H9 (cell line): Measurements from ENCODE around the gene TAOK3. TPM values are rescaled to one million over a fixed set of nuclear protein-coding genes. Genes with fewer than 3 reads are reported as not detected.

ENCODE experiments used
- DNase-seq: peaks from one replicate; pipeline ENCODE4 v3.0.0-alpha.2; 2017
- H2AFZ ChIP-seq: one replicate; pipeline ENCODE4 v1.6.1; 2013; ENCODE audit warnings: mild to moderate bottlenecking, low read length, control low read depth, moderate library complexity
- H2AK5ac ChIP-seq: 2 replicates; pipeline ENCODE4 v1.6.1; 2013; ENCODE audit warnings: low read length, control low read depth, mixed read lengths; ENCODE audit not compliant: insufficient read length
- H2BK120ac ChIP-seq: one replicate; pipeline ENCODE4 v1.6.1; 2013; ENCODE audit warnings: low read depth, mild to moderate bottlenecking, low read length, control low read depth, inconsistent platforms; ENCODE audit not compliant: poor library complexity, severe bottlenecking
- H2BK12ac ChIP-seq: 2 replicates; pipeline ENCODE4 v1.6.1; 2013; ENCODE audit warnings: low read length, control low read depth, mixed read lengths, low read depth; ENCODE audit not compliant: insufficient read length
- H2BK15ac ChIP-seq: 2 replicates; pipeline ENCODE4 v1.6.1; 2013; ENCODE audit warnings: low read depth, low read length, control low read depth
- H2BK20ac ChIP-seq: one replicate; pipeline ENCODE4 v1.6.1; 2013; ENCODE audit warnings: low read depth, mild to moderate bottlenecking, low read length, control low read depth, inconsistent platforms; ENCODE audit not compliant: poor library complexity, severe bottlenecking
- H2BK5ac ChIP-seq: 2 replicates; pipeline ENCODE4 v1.6.1; 2013; ENCODE audit warnings: low read length, control low read depth, mixed read lengths; ENCODE audit not compliant: insufficient read length
- H3K14ac ChIP-seq: 2 replicates; pipeline ENCODE4 v1.6.1; 2013; ENCODE audit warnings: low read length, control low read depth; ENCODE audit not compliant: insufficient read depth
- H3K18ac ChIP-seq: 2 replicates; pipeline ENCODE4 v1.6.1; 2013; ENCODE audit warnings: low read depth, mild to moderate bottlenecking, mixed read lengths, low read length, control low read depth; ENCODE audit not compliant: insufficient read length
- H3K23ac ChIP-seq: 2 replicates; pipeline ENCODE4 v1.6.1; 2013; ENCODE audit warnings: low read length, control low read depth, mixed read lengths, low read depth; ENCODE audit not compliant: insufficient read length
- H3K23me2 ChIP-seq: 2 replicates; pipeline ENCODE4 v1.6.1; 2013; ENCODE audit warnings: low read depth, mild to moderate bottlenecking, mixed read lengths, low read length, control low read depth; ENCODE audit not compliant: insufficient read length, poor library complexity, severe bottlenecking
- H3K27ac ChIP-seq: 2 replicates; pipeline ENCODE4 v1.5.1; 2013; ENCODE audit warnings: low read length, control low read depth, mixed read lengths, low read depth; ENCODE audit not compliant: insufficient read length
- H3K27me3 ChIP-seq: 2 replicates; pipeline ENCODE4 v1.6.1; 2013; ENCODE audit warnings: low read length, control low read depth, inconsistent platforms; ENCODE audit not compliant: insufficient read depth
- H3K4ac ChIP-seq: 2 replicates; pipeline ENCODE4 v1.6.1; 2013; ENCODE audit warnings: low read depth, mild to moderate bottlenecking, control low read depth, inconsistent platforms, low read length, moderate library complexity
- H3K4me1 ChIP-seq: 2 replicates; pipeline ENCODE4 v1.6.1; 2013; ENCODE audit warnings: low read length, control low read depth, inconsistent platforms; ENCODE audit not compliant: insufficient read depth
- H3K4me2 ChIP-seq: 2 replicates; pipeline ENCODE4 v1.6.1; 2013; ENCODE audit warnings: low read length, control low read depth, mixed read lengths; ENCODE audit not compliant: insufficient read length, insufficient read depth
- H3K56ac ChIP-seq: 2 replicates; pipeline ENCODE4 v1.6.1; 2013; ENCODE audit warnings: low read depth, mild to moderate bottlenecking, mixed read lengths, low read length, control low read depth; ENCODE audit not compliant: insufficient read length
- H3K79me1 ChIP-seq: 2 replicates; pipeline ENCODE4 v1.6.1; 2013; ENCODE audit warnings: low read depth, mild to moderate bottlenecking, moderate library complexity, low read length, control low read depth, inconsistent platforms; ENCODE audit not compliant: insufficient read depth, poor library complexity, severe bottlenecking
- H3K79me2 ChIP-seq: 2 replicates; pipeline ENCODE4 v1.6.1; 2013; ENCODE audit warnings: low read length, control low read depth, inconsistent platforms; ENCODE audit not compliant: insufficient read depth
- H3K9ac ChIP-seq: 2 replicates; pipeline ENCODE4 v1.6.1; 2013; ENCODE audit warnings: low read length, control low read depth, mixed read lengths; ENCODE audit not compliant: insufficient read length; ENCODE audit errors: extremely low read depth
- H3K9me3 ChIP-seq: one replicate; pipeline ENCODE4 v1.6.1; 2013; ENCODE audit warnings: low read depth, low read length, inconsistent platforms; ENCODE audit not compliant: control insufficient read depth
- H3T11ph ChIP-seq: one replicate; pipeline ENCODE4 v1.6.1; 2013; ENCODE audit warnings: mild to moderate bottlenecking, low read length, control low read depth, inconsistent platforms
- H4K20me1 ChIP-seq: one replicate; pipeline ENCODE4 v1.6.1; 2013; ENCODE audit not compliant: control insufficient read depth, insufficient read length, insufficient read depth
- H4K5ac ChIP-seq: 2 replicates; pipeline ENCODE4 v1.6.1; 2013; ENCODE audit warnings: low read depth, mild to moderate bottlenecking, mixed read lengths, low read length, control low read depth; ENCODE audit not compliant: insufficient read length
- H4K8ac ChIP-seq: replicated peaks from 2 replicates; pipeline ENCODE4 v1.6.1; 2013; ENCODE audit warnings: low read length, control low read depth, mixed read lengths, low read depth; ENCODE audit not compliant: insufficient read length
- H4K91ac ChIP-seq: 2 replicates; pipeline ENCODE4 v1.6.1; 2013; ENCODE audit warnings: low read depth, mild to moderate bottlenecking, moderate library complexity, mixed read lengths, low read length, control low read depth; ENCODE audit not compliant: insufficient read length
- H3K27ac Mint-ChIP-seq, 3 experiments: 2 replicates in 2 of 3; 3 replicates in 1 of 3; pipeline ENCODE4 v1.8.0; 2020 to 2021; ENCODE audit warnings: mixed read lengths in 3 of 3, mild to moderate bottlenecking in 1 of 3, moderate library complexity in 1 of 3
- H3K27me3 Mint-ChIP-seq: 2 replicates; pipeline ENCODE4 v1.8.0; 2021; ENCODE audit warnings: low read depth, mild to moderate bottlenecking, moderate library complexity, mixed read lengths
- H3K36me3 Mint-ChIP-seq, 3 experiments: 2 replicates in 2 of 3; 3 replicates in 1 of 3; pipeline ENCODE4 v1.8.0; 2020 to 2021; ENCODE audit warnings: low read depth in 3 of 3, mixed read lengths in 3 of 3; ENCODE audit not compliant: insufficient read depth in 1 of 3
- H3K4me1 Mint-ChIP-seq, 2 experiments: 2 replicates each; pipeline ENCODE4 v1.8.0; 2020; ENCODE audit warnings: mixed read lengths in 2 of 2
- H3K4me3 Mint-ChIP-seq, 2 experiments: 2 replicates in 1 of 2; 3 replicates in 1 of 2; pipeline ENCODE4 v1.8.0; 2020 to 2021; ENCODE audit warnings: mild to moderate bottlenecking in 2 of 2, mixed read lengths in 2 of 2, moderate library complexity in 1 of 2
- H3K9me3 Mint-ChIP-seq, 2 experiments: 2 replicates in 1 of 2; 3 replicates in 1 of 2; pipeline ENCODE4 v1.8.0; 2020; ENCODE audit warnings: mild to moderate bottlenecking in 2 of 2, mixed read lengths in 2 of 2, moderate library complexity in 1 of 2
- WGBS: extraction: QIAGEN DNeasy Blood & Tissue Kit; methylation state at CpG from one replicate; pipeline ENCODE4 v1.1.7; 2013; ENCODE audit warnings: missing lambda C conversion rate, low lambda C conversion rate, mixed read lengths; ENCODE audit not compliant: insufficient read length; ENCODE audit errors: extremely low coverage; 5-methylcytosine and 5-hydroxymethylcytosine counted together
- total RNA-seq: library from RNA; stranded (reverse); gene quantifications from 2 replicates; pipeline ENCODE4 v1.2.1, GENCODE V29; 2021
- TF ChIP-seq, protein P1 (sequence below): fragments of 200-600 bp; sonication (generic); conservative IDR thresholded peaks from 3 replicates; pipeline ENCODE4 v1.8.0; 2021; ENCODE audit warnings: antibody characterized with exemption, mild to moderate bottlenecking

TAOK3 gene
- total RNA-seq, 1 experiment from 2014 or later, result 5.2 TPM

DNA sequence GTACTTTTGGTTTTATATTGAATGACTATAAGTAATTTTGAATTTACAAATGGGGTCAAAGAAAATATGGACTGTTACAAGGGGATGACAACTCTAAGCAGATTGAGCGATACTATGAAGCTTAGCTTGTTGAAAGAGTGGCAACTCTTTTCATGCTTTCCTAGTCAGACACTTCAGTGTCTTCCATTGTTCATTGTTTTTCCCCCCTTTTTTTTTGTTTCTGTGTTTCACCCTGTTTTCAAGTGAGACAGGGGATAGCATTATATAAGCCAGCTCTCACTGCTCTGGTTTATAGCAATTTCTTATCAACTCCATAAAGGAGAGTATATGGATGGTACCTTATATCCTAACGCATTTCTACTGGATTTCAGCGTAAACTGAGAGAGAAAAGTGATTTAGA is 212.2 kb downstream of the TAOK3 start:
- DNase-seq, result no peak
- H3K9me3 Mint-ChIP-seq, result no peaks in the 10 kb centered on the region
- H3K79me2 ChIP-seq, result no peaks in the 10 kb centered on the region
- no peak overlapping the region for H4K91ac ChIP-seq
- no CpG with 5 or more reads among the region's 3 CpGs for WGBS
- H3K9me3 ChIP-seq, result no peaks in the 10 kb centered on the region
- H3K4me3 Mint-ChIP-seq, result no peak overlapping the region
- no peak overlapping the region for H3K14ac ChIP-seq
- no peak overlapping the region for H2BK15ac ChIP-seq
- no peaks in the 10 kb centered on the region for H3K79me1 ChIP-seq
- no peaks in the 10 kb centered on the region for H3K36me3 Mint-ChIP-seq
- no peaks in the 10 kb centered on the region for H3K23me2 ChIP-seq
- H3K23ac ChIP-seq, result no peak overlapping the region
- no peak overlapping the region for H3K27ac ChIP-seq
- H3K27me3 ChIP-seq, result no peaks in the 10 kb centered on the region
- no peak overlapping the region for H2AK5ac ChIP-seq
- no peak overlapping the region for H2BK20ac ChIP-seq
- no peak overlapping the region for H2AFZ ChIP-seq
- H2BK12ac ChIP-seq, result no peak overlapping the region
- no peak overlapping the region for H2BK120ac ChIP-seq
- no peak overlapping the region for H3K4ac ChIP-seq
- no peaks in the 10 kb centered on the region for H4K20me1 ChIP-seq
- H3K27ac Mint-ChIP-seq, result no peak overlapping the region
- no peak overlapping the region for H2BK5ac ChIP-seq
- no peak overlapping the region for H3K9ac ChIP-seq
- H3K4me1 ChIP-seq, result no peaks in the 10 kb centered on the region
- no peak overlapping the region for H3K56ac ChIP-seq
- no peak overlapping the region for H4K8ac ChIP-seq
- H3T11ph ChIP-seq, result no peak overlapping the region
- H3K4me1 Mint-ChIP-seq, result peaks cover 4 to 8% of the 10 kb centered on the region in 2 experiments; a peak in 3 of 4 replicates
- no peak overlapping the region for H3K4me2 ChIP-seq
- no peak overlapping the region for H4K5ac ChIP-seq
- TF ChIP-seq, protein P1, sequence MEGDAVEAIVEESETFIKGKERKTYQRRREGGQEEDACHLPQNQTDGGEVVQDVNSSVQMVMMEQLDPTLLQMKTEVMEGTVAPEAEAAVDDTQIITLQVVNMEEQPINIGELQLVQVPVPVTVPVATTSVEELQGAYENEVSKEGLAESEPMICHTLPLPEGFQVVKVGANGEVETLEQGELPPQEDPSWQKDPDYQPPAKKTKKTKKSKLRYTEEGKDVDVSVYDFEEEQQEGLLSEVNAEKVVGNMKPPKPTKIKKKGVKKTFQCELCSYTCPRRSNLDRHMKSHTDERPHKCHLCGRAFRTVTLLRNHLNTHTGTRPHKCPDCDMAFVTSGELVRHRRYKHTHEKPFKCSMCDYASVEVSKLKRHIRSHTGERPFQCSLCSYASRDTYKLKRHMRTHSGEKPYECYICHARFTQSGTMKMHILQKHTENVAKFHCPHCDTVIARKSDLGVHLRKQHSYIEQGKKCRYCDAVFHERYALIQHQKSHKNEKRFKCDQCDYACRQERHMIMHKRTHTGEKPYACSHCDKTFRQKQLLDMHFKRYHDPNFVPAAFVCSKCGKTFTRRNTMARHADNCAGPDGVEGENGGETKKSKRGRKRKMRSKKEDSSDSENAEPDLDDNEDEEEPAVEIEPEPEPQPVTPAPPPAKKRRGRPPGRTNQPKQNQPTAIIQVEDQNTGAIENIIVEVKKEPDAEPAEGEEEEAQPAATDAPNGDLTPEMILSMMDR, result no peak
- H3K27me3 Mint-ChIP-seq, result no peaks in the 10 kb centered on the region
- H3K18ac ChIP-seq, result no peak overlapping the region
